Activated CD8-positive, alpha-beta memory T cell treated with anti-CD3 and anti-CD28 coated beads for 24 hours (primary cell): ENCODE results near the gene SYTL4.

Experiments used
- DNase-seq: peaks from one replicate; pipeline ENCODE4 v3.0.0-alpha.2; 2020

The SYTL4 gene

DNA sequence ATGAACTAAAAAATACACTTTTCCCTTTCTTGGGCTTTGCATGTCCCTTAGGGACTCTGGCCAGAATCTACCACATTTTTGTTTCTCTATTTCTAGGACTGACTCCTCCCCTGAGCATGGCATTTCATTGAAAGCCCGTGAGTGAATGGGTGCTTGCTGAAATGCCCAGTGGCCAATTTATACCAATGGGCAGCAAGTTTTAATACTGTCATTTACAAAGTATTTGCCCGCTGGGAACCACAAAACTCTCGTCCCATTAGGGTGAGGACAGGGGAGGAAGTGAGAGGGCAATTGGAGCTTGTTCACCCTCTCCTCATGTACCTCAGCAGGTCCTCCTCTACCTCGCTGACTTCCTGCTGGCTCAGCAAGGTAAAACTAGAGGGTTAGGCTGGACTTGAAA, 86.8 kb downstream of the SYTL4 start:
- DNase-seq = no peak

DNA sequence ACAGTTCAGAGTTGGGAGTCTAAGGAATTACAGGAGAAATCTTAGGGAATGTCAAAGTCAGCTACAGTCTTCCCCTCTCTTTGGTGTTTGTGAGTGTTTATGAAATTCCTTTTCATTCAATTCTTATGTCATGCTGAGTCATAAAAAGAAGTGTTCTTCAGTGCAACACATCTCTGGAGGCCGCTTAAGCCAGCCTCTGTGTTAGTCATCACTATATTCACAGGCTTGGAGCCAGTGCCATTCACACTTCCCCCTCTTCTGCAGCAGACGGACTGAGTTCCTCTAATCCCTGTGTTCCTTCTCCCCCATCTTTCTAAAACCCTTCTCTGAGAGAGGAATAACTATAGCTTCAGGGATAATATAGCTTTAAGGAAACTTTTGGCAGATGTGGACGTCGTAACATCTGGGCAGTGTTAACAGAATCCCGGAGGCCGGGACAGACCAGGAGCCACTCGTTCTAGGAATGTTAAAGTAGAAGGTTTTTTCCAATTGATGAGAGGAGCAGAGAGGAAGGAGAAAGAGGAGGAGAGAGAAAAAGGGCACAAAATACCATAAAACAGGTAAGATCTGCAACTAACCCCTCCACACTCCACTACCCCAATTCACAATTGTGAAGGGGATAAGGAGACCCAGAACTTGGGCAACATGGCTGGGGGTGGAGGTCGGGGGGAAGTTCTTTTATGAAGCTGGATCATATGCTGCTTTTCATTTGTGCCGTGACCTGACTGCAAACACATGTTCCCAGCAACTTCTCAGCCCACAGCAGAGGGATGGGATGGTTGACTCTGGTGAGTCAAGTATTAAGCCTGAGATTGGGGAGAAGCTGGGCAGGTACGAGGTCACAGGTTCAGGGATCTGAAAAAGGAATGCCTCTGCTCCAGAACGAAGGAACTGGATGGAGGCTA, 87.7 kb downstream of the SYTL4 start, which contains the start of gene SRPX2:
TSS of gene SRPX2 (plus strand) at position 244 of the 905 bp plus-strand sequence. CDS start 2,124 bp downstream, outside the sequence.
- DNase-seq = no peak

DNA sequence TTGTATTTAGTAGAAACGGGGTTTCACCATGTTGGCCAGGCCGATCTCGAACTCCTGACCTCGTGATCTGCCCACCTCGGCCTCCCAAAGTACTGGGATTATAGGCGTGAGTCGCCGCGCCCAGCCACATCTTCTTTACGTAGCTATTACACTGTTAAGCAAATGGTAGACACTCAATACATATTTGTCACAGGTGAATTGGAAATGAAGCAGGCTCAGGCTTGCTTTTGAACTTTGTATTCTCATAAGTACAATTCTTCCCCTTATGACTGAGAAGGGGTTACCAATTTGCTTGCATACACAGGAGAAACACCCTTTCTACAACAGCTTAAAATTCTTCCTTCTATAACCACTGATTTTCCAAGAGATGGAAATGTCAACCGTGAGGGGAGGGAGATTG, 88.7 kb downstream of the SYTL4 start:
- DNase-seq = no peak

GRCh38 chrX:100642290-100642689, 89.6 kb downstream of the SYTL4 start:
- DNase-seq = no peak

DNA sequence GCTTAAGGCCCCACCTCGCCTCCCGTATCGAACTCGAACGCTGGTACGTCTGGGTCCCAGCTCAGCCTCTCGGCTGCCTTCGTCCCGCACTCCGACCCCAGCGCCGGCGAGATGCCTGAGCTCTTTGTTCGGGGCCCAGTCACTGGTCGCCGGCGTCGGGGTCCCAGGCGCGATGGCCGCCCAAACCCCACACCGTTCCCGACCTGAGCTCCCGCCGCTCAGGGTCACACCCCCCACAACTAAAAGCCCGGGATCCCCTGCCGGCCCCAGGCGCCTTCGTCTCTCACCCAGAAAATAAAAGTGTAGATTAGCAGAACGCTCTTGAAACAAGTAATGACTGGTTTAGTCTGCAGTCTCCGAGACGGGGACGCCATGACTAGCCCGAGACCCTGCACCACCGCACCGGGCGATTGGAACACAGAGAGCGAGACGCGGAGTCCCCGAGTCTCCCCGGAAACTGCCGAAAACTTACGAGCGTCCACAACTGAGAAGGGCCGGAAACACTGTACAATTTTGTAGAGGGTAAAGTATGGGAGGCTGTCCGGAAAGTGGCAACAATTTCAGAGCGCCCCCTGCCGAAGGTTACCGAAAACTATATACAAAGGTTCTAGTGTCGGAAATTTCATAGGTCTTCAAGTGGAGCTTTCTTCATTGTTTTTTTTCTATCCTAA, 95.5 kb downstream of the SYTL4 start, which contains the start of gene TSPAN6:
TSS of gene TSPAN6 (minus strand) at position 486 of the 671 bp plus-strand sequence. CDS start at position 374, 112 bp downstream.
- DNase-seq = peak; percentile 84

GRCh38 chrX:100635989-100636320, 96.0 kb downstream of the SYTL4 start:
- DNase-seq = no peak

DNA sequence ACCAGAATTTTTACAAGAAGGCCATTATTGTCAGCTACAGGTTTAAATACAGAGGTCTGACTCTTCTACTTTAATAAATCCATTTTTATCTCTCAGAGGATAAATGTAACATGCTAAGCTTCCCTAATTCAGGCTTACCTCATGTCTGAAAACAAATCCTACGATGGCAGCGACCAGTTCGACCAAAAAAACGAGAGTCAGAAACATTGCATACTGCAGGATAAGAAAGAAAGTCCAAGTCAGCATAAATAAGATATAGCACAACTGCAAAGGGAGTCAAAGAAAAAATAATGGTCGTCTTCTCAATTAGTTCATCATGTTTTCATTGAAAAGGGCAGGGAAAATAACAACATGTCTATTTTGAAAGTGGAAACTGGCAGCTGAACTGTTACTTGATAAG, 96.9 kb downstream of the SYTL4 start:
- no peak for DNase-seq

GRCh38 chrX:100625985-100626491, 105.9 kb downstream of the SYTL4 start:
- no peak for DNase-seq
